Adrenal gland (tissue), 12 donors: ENCODE measurements around the gene P4HTM. TPM values are rescaled to one million over a fixed set of nuclear protein-coding genes. Genes with fewer than 3 reads are reported as not detected.

Experiments
- DNase-seq, 7 donors: peaks; one replicate each; pipeline ENCODE4 v3.0.0-alpha.2; 2019 to 2020
- H3K27ac ChIP-seq, 5 donors: fragments of 200-600 bp; sonication (generic) in 4 of 5; 1 replicate in 3 of 5; 2 replicates in 2 of 5; pipeline versions ENCODE4 v1.5.1 to v1.8.0; 2016 to 2020; ENCODE audit warnings: mild to moderate bottlenecking in 1 of 5
- H3K27me3 ChIP-seq: fragments of 200-600 bp; 2 replicates; pipeline ENCODE4 v1.8.0; 2021
- H3K36me3 ChIP-seq, 2 donors: fragments of 200-600 bp; replicated peaks in 1 of 2; 1 replicate in 1 of 2; 2 replicates in 1 of 2; pipeline versions ENCODE4 v1.5.1 to v1.8.0; 2018 to 2022
- H3K4me1 ChIP-seq, 2 donors: fragments of 200-600 bp; replicated peaks in 1 of 2; 1 replicate in 1 of 2; 2 replicates in 1 of 2; pipeline versions ENCODE4 v1.5.1 to v1.8.0; 2018 to 2021
- H3K4me3 ChIP-seq, 4 donors: fragments of 200-600 bp; sonication (generic) in 3 of 4; one replicate each; pipeline ENCODE4 v1.5.1; 2016 to 2018
- H3K9me3 ChIP-seq, 3 donors: fragments of 200-600 bp; sonication (generic) in 1 of 3; replicated peaks in 1 of 3; 1 replicate in 2 of 3; 2 replicates in 1 of 3; pipeline versions ENCODE4 v1.5.1 to v1.8.0; 2016 to 2021
- POLR2A ChIP-seq, 2 donors: fragments of 450-650 bp; IDR thresholded peaks; one replicate each; pipeline ENCODE4 v1.6.1; 2017; ENCODE audit warnings: antibody characterized with exemption in 2 of 2, mild to moderate bottlenecking in 2 of 2, moderate library complexity in 1 of 2
- WGBS, 4 donors: extraction: QIAGEN DNeasy Blood & Tissue Kit in 2 of 4; methylation state at CpG; one replicate each; pipeline versions ENCODE4 v1.1.5 to v1.1.7; 2013 to 2017; 5-methylcytosine and 5-hydroxymethylcytosine counted together
- intact Hi-C, 2 donors: fragments of 100-400 bp; cut with DNase I; formaldehyde crosslinking; loops; one replicate each; pipeline versions ENCODE4 v1.14.1 to v1.15.0; 2022 to 2023
- polyA plus RNA-seq, 3 donors: library from polyadenylated mRNA; stranded (reverse); fragments of 200-250 nt in 2 of 3; fragments of 350-450 nt in 1 of 3; fragmentation: Illumina TruSeq in 1 of 3; extraction: RNeasy Lipid Tissue Mini Kit (QIAGEN cat#74804) in 1 of 3; gene quantifications; one replicate each; pipeline ENCODE4 v1.2.3, GENCODE V29; 2013 to 2014
- total RNA-seq, 9 donors: library from RNA; depleted of rRNA in 4 of 9; stranded (reverse); fragments of >200 nt in 4 of 9; fragments of 120-200 nt in 1 of 9; fragmentation: NEBNext Ultra II Directional in 1 of 9; extraction: Animal tissue kit (Norgen Biotek cat#: 25700) in 1 of 9; gene quantifications; one replicate each; pipeline versions ENCODE4 v1.1.0 to v1.2.4, GENCODE V29; 2013 to 2023
- TF ChIP-seq, protein P1 (sequence below), 6 experiments: fragments of 450-650 bp in 4 of 6; fragments of 200-600 bp in 2 of 6; sonication (generic) in 1 of 6; IDR thresholded peaks; 1 replicate in 5 of 6; 2 replicates in 1 of 6; pipeline versions ENCODE4 v1.5.1 to v1.8.0; 2016 to 2021; ENCODE audit warnings: antibody characterized with exemption in 6 of 6, mild to moderate bottlenecking in 2 of 6, moderate library complexity in 1 of 6
- donor health status: healthy with polysubstance abuse.
- donor health status: Bipolar disorder and iron deficiency.
- donor health status: DM: yes; HTN: yes; CAD: no.
- donor health status: DM: no; HTN: no; CAD: no.
- donor health status: DM: no; HTN: no; CAD: no.
- donor health status: DM: yes; HTN: yes; CAD: no.

Gene P4HTM
- total and polyA plus RNA-seq, 12 donors = 26.6 to 174 (median 102) TPM

DNA sequence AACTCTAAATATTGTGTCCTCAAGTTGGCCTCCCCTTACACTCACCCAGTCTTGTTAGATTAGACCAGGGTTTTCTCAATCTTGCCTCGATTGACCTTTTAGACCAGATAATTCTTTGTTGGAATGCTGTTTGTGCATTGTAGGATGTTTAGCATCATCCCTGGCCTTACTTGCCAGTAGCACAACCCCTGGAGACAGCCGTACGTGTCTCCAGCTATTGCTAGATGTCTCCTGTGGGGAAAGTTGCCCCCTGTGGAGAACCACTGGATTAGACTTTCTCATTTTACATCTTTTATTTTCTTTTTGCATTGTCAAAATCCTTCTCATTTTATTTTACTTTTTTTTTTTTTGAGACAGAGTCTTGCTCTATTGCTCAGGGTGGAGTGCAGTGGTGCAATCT lies 19.4 kb downstream of the P4HTM start:
- Histone ChIP-seq H3K4me3 (no peak overlapping the region), H3K9me3 (no peaks in the 10 kb centered on the region), H3K27me3 (no peaks in the 10 kb centered on the region), H3K4me1 (peaks cover 27 to 43% of the 10 kb centered on the region in 2 donors), H3K36me3 (peaks cover 0 to 19% of the 10 kb centered on the region in 2 donors), H3K27ac (no peak overlapping the region)
- no peak for TF ChIP-seq POLR2A (IDR thresholded peaks at IDR 0.05)
- TF ChIP-seq, protein P1, sequence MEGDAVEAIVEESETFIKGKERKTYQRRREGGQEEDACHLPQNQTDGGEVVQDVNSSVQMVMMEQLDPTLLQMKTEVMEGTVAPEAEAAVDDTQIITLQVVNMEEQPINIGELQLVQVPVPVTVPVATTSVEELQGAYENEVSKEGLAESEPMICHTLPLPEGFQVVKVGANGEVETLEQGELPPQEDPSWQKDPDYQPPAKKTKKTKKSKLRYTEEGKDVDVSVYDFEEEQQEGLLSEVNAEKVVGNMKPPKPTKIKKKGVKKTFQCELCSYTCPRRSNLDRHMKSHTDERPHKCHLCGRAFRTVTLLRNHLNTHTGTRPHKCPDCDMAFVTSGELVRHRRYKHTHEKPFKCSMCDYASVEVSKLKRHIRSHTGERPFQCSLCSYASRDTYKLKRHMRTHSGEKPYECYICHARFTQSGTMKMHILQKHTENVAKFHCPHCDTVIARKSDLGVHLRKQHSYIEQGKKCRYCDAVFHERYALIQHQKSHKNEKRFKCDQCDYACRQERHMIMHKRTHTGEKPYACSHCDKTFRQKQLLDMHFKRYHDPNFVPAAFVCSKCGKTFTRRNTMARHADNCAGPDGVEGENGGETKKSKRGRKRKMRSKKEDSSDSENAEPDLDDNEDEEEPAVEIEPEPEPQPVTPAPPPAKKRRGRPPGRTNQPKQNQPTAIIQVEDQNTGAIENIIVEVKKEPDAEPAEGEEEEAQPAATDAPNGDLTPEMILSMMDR (IDR thresholded peaks at IDR 0.05) = no peak
- 71 to 77% (median 74%) methylated on average over 3 of the region's 3 CpGs for WGBS, 4 donors
- intact Hi-C loops = no loop called here
- DNase-seq = no peak

DNA sequence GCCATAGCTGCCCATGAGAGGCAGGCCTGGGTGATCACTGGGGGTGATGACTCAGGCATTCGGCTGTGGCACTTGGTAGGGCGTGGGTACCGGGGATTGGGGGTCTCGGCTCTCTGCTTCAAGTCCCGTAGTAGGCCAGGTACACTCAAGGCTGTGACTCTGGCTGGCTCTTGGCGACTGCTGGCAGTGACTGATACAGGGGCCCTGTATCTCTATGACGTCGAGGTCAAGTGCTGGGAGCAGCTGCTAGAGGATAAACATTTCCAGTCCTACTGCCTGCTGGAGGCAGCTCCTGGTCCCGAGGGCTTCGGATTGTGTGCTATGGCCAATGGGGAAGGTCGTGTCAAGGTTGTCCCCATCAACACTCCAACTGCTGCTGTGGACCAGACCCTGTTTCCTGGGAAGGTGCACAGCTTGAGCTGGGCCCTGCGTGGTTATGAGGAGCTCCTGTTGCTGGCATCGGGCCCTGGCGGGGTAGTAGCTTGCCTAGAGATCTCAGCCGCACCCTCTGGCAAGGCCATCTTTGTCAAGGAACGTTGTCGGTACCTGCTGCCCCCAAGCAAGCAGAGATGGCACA lies 22.5 kb downstream of the P4HTM start:
- intact Hi-C loops = no loop called here

DNA sequence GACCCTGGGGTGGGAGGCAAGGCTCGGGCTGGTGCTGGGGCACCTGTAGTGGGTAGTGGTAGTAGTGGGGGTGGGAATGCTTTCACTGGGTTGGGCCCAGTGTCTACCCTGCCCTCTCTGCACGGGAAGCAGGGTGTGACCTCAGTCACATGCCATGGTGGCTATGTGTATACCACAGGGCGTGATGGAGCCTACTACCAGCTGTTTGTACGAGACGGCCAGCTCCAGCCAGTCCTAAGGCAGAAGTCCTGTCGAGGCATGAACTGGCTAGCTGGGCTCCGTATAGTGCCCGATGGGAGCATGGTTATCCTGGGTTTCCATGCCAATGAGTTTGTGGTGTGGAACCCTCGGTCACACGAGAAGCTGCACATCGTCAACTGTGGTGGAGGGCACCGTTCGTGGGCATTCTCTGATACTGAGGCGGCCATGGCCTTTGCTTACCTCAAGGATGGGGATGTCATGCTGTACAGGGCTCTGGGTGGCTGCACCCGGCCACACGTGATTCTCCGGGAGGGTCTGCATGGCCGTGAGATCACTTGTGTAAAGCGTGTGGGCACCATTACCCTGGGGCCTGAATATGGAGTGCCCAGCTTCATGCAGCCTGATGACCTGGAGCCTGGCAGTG lies 23.2 kb downstream of the P4HTM start:
- no peak overlapping the region for H3K4me3 ChIP-seq
- H3K9me3 ChIP-seq = no peaks in the 10 kb centered on the region
- peak overlapping the region in 3 of 5 donors; percentile 32 to 64 (median 58) for H3K27ac ChIP-seq
- intact Hi-C loops = no loop called here
- peaks cover 23 to 37% of the 10 kb centered on the region in 2 donors for H3K4me1 ChIP-seq
- 81 to 88% (median 83%) methylated on average over 10 to 19 of the region's 19 CpGs for WGBS, 4 donors
- TF ChIP-seq, protein P1 (IDR thresholded peaks at IDR 0.05) = no peak
- no peak for TF ChIP-seq POLR2A (IDR thresholded peaks at IDR 0.05)
- H3K27me3 ChIP-seq = no peaks in the 10 kb centered on the region
- peaks cover 0 to 42% of the 10 kb centered on the region in 2 donors for H3K36me3 ChIP-seq
- DNase-seq = peak in 1 of 7 donors; percentile 21

More for the DNA sequence above, 22.5 kb downstream of the P4HTM start:
- Histone ChIP-seq H3K4me3 (no peak overlapping the region), H3K9me3 (no peaks in the 10 kb centered on the region), H3K27me3 (no peaks in the 10 kb centered on the region), H3K4me1 (peaks cover 27 to 39% of the 10 kb centered on the region in 2 donors), H3K27ac (peak overlapping the region in 3 of 5 donors; percentile 32 to 64 (median 58)), H3K36me3 (peaks cover 0 to 42% of the 10 kb centered on the region in 2 donors)
- TF ChIP-seq, protein P1 (IDR thresholded peaks at IDR 0.05) = no peak
- peak in 1 of 2 donors; percentile 20 for TF ChIP-seq POLR2A (IDR thresholded peaks at IDR 0.05)
- peak in 5 of 7 donors; percentile 55 to 67 (median 63) for DNase-seq
- 47 to 65% (median 55%) methylated on average over 4 to 17 of the region's 17 CpGs for WGBS, 4 donors

DNA sequence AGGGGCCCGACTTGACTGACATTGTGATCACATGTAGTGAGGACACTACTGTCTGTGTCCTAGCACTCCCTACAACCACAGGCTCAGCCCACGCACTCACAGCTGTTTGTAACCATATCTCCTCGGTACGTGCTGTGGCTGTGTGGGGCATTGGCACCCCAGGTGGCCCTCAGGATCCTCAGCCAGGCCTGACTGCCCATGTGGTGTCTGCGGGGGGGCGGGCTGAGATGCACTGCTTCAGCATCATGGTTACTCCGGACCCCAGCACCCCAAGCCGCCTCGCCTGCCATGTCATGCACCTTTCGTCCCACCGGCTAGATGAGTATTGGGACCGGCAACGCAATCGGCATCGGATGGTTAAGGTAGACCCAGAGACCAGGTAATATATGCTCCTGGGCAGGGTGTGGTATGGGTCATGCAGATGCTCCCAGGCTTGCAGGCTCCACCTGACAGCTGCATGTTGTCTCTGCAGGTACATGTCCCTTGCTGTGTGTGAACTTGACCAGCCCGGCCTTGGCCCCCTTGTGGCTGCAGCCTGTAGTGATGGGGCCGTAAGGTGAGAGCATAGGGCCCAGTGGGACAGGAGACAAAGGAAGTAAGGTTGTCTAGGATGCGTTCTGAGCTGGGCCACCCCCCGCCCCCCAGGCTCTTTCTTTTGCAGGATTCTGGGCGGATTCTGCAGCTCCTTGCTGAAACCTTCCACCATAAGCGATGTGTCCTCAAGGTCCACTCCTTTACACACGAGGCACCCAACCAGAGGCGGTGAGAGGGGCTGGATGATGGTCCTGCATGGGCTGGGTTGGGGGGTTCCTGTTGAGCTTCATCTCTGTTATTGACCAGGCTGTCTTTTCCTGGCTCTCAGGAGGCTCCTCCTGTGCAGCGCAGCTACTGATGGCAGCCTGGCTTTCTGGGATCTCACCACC lies 24.0 kb downstream of the P4HTM start:
- H3K36me3 ChIP-seq = peaks cover 0 to 42% of the 10 kb centered on the region in 2 donors
- H3K4me1 ChIP-seq = peaks cover 22 to 34% of the 10 kb centered on the region in 2 donors
- intact Hi-C loops = no loop called here

More for the DNA sequence above, 24.0 kb downstream of the P4HTM start:
- DNase-seq = peak in 1 of 7 donors; percentile 47
- H3K4me3 ChIP-seq = no peak overlapping the region
- no peak for TF ChIP-seq POLR2A (IDR thresholded peaks at IDR 0.05)
- TF ChIP-seq, protein P1 (IDR thresholded peaks at IDR 0.05) = peak; percentile 10 to 50 (median 36)
- 82 to 92% (median 87%) methylated on average over 16 to 24 of the region's 24 CpGs for WGBS, 4 donors
- H3K27me3 ChIP-seq = no peaks in the 10 kb centered on the region
- no peaks in the 10 kb centered on the region for H3K9me3 ChIP-seq
- H3K27ac ChIP-seq = no peak overlapping the region
